Skin of body (tissue), 2 donors: ENCODE data around the gene PHACTR1. TPM values are rescaled to one million over a fixed set of nuclear protein-coding genes. Genes with fewer than 3 reads are reported as not detected.

ENCODE experiments used
- DNase-seq: peaks from one replicate; lab custom pipeline; 2025; lab: John Stamatoyannopoulos, UW
- total RNA-seq: library from RNA; depleted of rRNA; stranded (reverse); fragments of >200 nt; gene quantifications from one replicate; pipeline ENCODE4 v1.2.3, GENCODE V29; 2014

Gene PHACTR1
- total RNA-seq, 1 donor from 2014 or later, result 12.7 TPM

GRCh38 chr6:13283331-13283730 lies 566.8 kb downstream of the PHACTR1 start:
- DNase-seq, result no peak

GRCh38 chr6:13284646-13285045 lies 568.1 kb downstream of the PHACTR1 start:
- no peak for DNase-seq

GRCh38 chr6:13285705-13286104 lies 569.1 kb downstream of the PHACTR1 start:
- DNase-seq, result no peak

- DNase-seq, result no peak
These were observed 569.6 kb downstream of the PHACTR1 start for GRCh38 chr6:13286181-13286580.

GRCh38 chr6:13287104-13287503 lies 570.5 kb downstream of the PHACTR1 start:
- no peak for DNase-seq

- no peak for DNase-seq
These were observed 571.9 kb downstream of the PHACTR1 start for GRCh38 chr6:13288481-13288880.

- DNase-seq, result no peak
These were observed 572.4 kb downstream of the PHACTR1 start for GRCh38 chr6:13288969-13289391.

GRCh38 chr6:13289789-13290318 lies 573.3 kb downstream of the PHACTR1 start:
- no peak for DNase-seq

- no peak for DNase-seq
These were observed 573.8 kb downstream of the PHACTR1 start for GRCh38 chr6:13290335-13290734.

- DNase-seq, result no peak
These were observed 576.2 kb downstream of the PHACTR1 start for GRCh38 chr6:13292774-13293173.

GRCh38 chr6:13294499-13295069 lies 578.0 kb downstream of the PHACTR1 start:
- DNase-seq, result no peak

GRCh38 chr6:13295576-13295975 lies 579.0 kb downstream of the PHACTR1 start:
- no peak for DNase-seq

GRCh38 chr6:13296536-13296997 lies 580.0 kb downstream of the PHACTR1 start:
- no peak for DNase-seq

- no peak for DNase-seq
These were observed 580.8 kb downstream of the PHACTR1 start for GRCh38 chr6:13297391-13297790.

GRCh38 chr6:13298446-13298845 lies 581.9 kb downstream of the PHACTR1 start:
- no peak for DNase-seq

GRCh38 chr6:13299403-13299821 lies 582.8 kb downstream of the PHACTR1 start:
- no peak for DNase-seq

GRCh38 chr6:13299918-13300317 lies 583.4 kb downstream of the PHACTR1 start:
- DNase-seq, result no peak

GRCh38 chr6:13300643-13301590 lies 584.4 kb downstream of the PHACTR1 start:
- DNase-seq, result no peak

- no peak for DNase-seq
These were observed 585.7 kb downstream of the PHACTR1 start for GRCh38 chr6:13302291-13302690.

GRCh38 chr6:13302751-13303667 lies 586.4 kb downstream of the PHACTR1 start:
- no peak for DNase-seq

GRCh38 chr6:13303668-13304017 lies 587.1 kb downstream of the PHACTR1 start:
- DNase-seq, result peak; percentile 63
